A549 treated with AZD9567 at 1 μM for 4 hours (cell line): ENCODE measurements around the gene CCDC77. TPM values are rescaled to one million over a fixed set of nuclear protein-coding genes. Genes with fewer than 3 reads are reported as not detected.

Source experiments
- total RNA-seq: library from RNA; stranded (reverse); fragments of 200-300 nt; extraction: Qiagen RNA extraction; gene quantifications from 5 replicates; pipeline ENCODE4 v1.2.3, GENCODE V29; 2022; ENCODE audit not compliant: insufficient read depth

CCDC77 gene
- 11.2 to 14.7 TPM (median 13.3 TPM) in 5 replicates for total RNA-seq

DNA sequence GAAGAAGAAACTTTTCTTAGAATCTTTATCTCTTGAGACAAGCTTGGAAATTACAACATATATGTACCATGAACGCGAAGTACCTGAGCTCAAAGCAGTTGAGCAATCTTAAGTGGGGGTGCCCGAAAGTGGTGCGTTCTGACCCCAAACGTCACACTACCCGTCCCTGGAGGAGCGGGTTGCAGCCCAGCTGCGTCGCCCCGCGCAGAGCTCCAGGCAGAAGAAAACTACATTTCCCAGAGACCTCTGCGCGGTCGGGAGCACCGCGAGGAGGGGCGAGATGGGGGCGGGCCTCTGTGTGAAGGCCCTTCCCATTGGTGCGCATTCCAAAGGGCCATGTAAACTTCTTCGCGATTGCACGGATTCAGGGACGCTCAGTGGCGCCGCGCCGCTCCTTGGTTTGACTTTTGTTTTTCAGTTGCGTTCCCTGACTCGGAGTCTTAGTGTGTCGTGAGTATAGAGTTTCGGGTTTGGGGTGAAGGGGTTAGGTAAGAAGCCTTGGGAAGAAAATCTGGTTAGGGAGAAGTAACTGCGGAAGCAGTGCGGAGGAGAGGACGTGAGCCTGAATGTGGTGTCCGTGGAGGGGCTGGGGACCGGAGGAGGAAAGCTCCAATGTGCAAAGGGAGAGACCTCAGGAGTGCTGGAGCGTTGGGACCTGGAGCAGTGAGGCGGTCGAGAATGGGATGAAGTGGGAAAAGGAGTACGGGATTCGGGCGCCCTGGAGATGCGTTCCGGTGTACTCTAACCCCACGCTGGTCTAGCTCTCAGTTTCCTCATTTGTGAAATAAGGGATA is at the start of gene CCDC77:
Gene CCDC77, plus strand, starts transcription at position 410 of the 794 bp plus-strand sequence. CDS start 7,740 bp downstream, outside the sequence.

DNA sequence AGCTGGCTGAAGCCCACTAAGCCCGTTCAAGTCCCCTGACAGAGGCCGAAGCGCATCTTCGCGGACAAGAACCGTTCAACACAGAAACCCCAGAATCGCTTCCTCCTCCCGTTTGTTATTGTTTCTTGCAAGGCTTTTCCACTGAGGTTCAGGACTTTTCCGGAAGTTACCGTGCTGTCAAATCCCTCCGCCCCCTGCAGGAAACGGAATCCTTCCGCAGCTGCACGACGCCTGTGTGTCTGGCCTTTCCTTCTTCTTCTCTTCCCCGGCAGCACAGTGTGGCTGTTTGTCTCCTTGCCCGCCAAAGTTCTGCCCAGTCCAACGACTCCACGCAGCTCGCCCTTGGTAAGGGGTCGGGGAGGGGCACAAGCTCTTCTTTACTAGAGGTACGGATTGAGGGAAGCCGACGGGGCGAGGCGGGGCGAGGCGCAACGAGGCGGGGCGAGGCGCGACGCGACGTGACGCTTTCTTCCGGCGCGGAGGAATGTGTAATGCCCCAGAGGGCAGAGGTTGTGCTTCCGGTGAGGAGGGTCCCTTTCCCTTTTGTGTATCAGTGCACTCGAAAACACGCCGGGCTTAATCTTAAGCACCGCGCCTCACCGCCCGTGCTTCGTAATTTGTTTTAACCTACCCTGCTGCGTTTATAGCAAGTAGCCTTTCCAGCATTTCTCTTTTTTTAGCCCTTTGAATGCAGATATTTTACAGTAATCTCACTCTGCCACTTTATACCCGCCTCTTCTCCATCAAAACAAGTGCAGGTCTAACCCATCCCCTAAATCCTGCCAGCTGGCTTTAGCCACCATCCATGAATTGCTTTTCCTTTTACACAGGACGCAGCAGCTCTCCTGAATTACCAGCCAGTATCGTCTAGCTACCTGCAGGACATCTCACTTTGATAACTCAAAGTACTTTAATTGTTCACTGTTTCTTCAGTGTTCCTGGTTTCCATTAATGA is 12.0 kb upstream of the CCDC77 start, which contains the start of gene KDM5A:
Gene KDM5A, minus strand, starts transcription at position 179 of the 955 bp plus-strand sequence. CDS start 229 bp downstream, outside the sequence.

DNA sequence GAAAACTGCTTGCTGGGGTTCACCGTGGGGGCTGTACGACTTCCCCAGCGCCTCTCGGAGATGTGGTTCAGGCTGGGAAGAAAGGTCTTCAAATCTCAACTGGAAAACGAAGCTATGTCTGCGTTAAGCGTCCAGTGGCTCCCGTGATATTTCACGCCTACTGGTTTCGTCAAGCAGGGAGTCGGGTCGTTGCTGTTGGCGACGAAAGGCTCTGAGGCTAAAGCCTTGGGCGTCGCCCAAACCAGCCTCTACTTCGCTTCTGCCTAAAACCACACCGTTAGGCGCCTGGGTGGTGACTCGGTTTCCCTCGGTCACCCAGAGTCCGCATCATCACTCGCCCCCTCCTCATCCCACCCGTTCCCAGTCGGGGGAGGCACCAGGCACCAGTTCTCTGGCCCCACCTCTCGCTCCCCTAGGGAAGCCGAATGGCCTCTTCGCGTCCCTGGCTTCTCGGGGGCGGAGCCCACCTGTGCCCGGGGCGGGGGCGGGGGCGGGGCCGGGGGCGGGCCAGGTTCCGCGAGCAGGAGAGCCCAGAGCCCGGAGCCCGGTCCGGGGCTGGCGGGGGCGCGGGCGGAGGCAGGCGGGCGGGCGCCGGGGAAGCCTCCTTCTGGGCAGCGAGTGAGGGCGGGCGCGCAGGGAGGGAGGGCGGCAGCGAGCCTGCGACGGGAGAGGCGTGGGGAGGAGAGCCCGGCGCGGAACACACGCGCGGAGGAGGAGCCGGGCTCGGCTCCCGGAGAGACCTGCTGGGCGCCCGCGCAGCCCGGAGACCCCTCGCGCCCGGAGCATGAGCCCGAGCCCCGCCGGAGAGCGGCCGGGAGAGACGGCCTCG is 58.2 kb downstream of the CCDC77 start, which contains the start of gene B4GALNT3:
Gene B4GALNT3, plus strand, starts transcription at position 510 of the 829 bp plus-strand sequence. CDS start 438 bp downstream, outside the sequence.

Other genes with a start within 250 kb of the CCDC77 start
- 0.71 to 3.5 TPM (median 0.98 TPM) in 5 replicates for gene SLC6A12, start 187.5 kb upstream of the CCDC77 start, total RNA-seq
- gene SLC6A13, start 138.8 kb upstream of the CCDC77 start, total RNA-seq = 0.21 to 0.43 TPM (median 0.40 TPM) in 4 of 5 replicates, not detected in the other
- gene KDM5A, start 12.3 kb upstream of the CCDC77 start, total RNA-seq = 19.3 to 26.6 TPM (median 21.3 TPM) in 5 replicates
- gene B4GALNT3, start 58.3 kb downstream of the CCDC77 start, total RNA-seq = 0.47 to 1.2 TPM (median 0.62 TPM) in 4 of 5 replicates, not detected in the other